Immature natural killer cell (primary cell): ENCODE results near the gene LFNG. TPM values are rescaled to one million over a fixed set of nuclear protein-coding genes. Genes with fewer than 3 reads are reported as not detected.

Experiments
- DNase-seq, 3 donors: peaks; one replicate each; pipeline ENCODE4 v3.0.0; 2022; ENCODE audit warnings: mixed read lengths in 1 of 3
- H3K27ac Mint-ChIP-seq, 6 donors: one replicate each; pipeline ENCODE4 v1.8.0; 2020; ENCODE audit warnings: mixed read lengths in 6 of 6, mild to moderate bottlenecking in 5 of 6, inconsistent platforms in 4 of 6, moderate library complexity in 3 of 6
- H3K27me3 Mint-ChIP-seq, 3 donors: one replicate each; pipeline ENCODE4 v1.8.0; 2020 to 2021; ENCODE audit warnings: low read depth in 3 of 3, mild to moderate bottlenecking in 3 of 3, mixed read lengths in 3 of 3, moderate library complexity in 3 of 3, inconsistent platforms in 1 of 3
- H3K36me3 Mint-ChIP-seq, 3 donors: one replicate each; pipeline ENCODE4 v1.8.0; 2020; ENCODE audit warnings: mixed read lengths in 3 of 3, inconsistent platforms in 2 of 3, mild to moderate bottlenecking in 2 of 3
- H3K4me1 Mint-ChIP-seq, 2 donors: one replicate each; pipeline ENCODE4 v1.8.0; 2020; ENCODE audit warnings: inconsistent platforms in 2 of 2, mild to moderate bottlenecking in 2 of 2, mixed read lengths in 2 of 2, moderate library complexity in 1 of 2
- H3K4me3 Mint-ChIP-seq, 5 donors: one replicate each; pipeline ENCODE4 v1.8.0; 2020; ENCODE audit warnings: mild to moderate bottlenecking in 5 of 5, mixed read lengths in 5 of 5, inconsistent platforms in 3 of 5, moderate library complexity in 3 of 5
- H3K9me3 Mint-ChIP-seq, 6 donors: one replicate each; pipeline ENCODE4 v1.8.0; 2020; ENCODE audit warnings: mild to moderate bottlenecking in 6 of 6, mixed read lengths in 6 of 6, inconsistent platforms in 4 of 6, moderate library complexity in 3 of 6
- polyA plus RNA-seq, 3 donors: library from polyadenylated mRNA; unstranded; fragments of 300-500 nt; fragmentation: Illumina TruSeq; gene quantifications; one replicate each; pipeline ENCODE4 v1.2.3, GENCODE V29; 2021

LFNG gene
- polyA plus RNA-seq, 3 donors from 2014 or later: 2.2 to 2.6 (median 2.3) TPM

DNA sequence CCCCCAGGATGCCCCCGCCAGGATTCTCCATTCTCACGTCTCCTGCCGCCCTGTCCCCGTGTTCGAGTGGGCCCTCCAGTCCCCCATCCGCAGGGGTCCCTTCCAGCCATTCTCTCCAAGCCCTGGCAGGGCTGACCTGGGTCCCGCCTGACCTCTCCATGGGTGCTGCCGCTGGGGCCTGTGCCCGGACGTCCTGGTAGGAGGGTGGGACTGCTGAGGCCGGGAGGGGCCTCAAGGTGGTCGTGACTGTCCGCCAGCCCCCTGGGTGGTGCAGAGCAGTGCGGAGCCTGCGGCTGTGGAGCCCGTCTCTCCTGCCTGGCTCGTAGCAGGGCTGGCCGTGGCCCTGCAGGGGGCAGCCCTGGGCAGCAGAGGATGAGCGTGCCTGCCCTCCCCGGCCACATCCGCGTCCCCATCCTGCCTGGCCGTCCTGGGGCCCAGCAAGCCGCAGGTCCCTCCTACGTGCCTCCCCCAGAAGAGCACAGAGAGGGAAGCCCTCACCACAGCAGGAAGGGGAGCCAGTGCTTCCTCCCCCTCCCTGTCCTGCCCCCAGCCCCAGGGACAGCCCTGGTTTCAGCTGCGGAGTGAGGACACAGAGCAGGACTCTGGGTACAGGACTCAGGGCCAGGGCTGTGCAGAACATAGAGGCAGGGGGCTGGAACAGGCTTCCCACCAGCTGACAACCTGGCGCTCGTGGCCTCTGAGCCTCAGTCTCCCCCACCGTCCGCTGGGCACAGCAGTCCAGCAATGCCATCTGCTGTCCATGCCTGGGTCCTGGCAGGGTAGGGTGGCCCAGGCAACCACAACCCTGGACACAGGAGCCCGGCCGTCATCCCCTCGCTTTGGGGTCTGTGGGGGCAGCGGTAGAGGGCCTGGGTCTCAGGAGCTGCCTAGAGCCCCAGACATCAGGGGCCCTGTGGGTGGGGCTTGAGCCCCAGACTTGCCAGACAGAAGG is 41.9 kb upstream of the LFNG start:
- H3K36me3 Mint-ChIP-seq: no peaks in the 10 kb centered on the region
- peak; percentile 78 to 81 (median 81) for DNase-seq
- peaks cover 0 to under 1% (median 0%) of the 10 kb centered on the region in 6 donors for H3K9me3 Mint-ChIP-seq
- no peak overlapping the region for H3K27ac Mint-ChIP-seq
- no peak overlapping the region for H3K4me3 Mint-ChIP-seq
- H3K27me3 Mint-ChIP-seq: peaks cover 1 to 9% (median 3%) of the 10 kb centered on the region in 3 donors
- peaks cover 0 to 11% of the 10 kb centered on the region in 2 donors for H3K4me1 Mint-ChIP-seq

DNA sequence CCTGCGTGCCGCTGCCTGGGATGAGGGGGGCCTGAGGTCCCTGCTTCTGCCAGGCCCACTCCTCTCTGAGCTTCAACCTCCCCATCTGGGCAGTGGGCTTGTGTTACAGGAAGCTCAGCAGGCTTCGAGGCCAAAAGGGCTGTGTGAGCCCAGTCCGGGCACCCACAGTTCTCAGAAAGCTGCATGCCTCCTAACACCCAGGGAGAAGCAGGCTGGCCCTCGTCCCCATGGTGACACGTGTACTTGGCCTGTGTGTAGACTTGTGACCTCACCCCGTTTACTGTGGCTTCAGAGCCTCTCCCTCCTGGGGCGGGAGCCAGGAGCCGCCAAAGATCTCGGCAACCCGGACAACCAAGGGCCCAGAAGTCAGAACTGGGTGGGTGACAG is 41.2 kb upstream of the LFNG start:
- DNase-seq: no peak
- Mint-ChIP-seq H3K4me1 (peaks cover 0 to 11% of the 10 kb centered on the region in 2 donors), H3K4me3 (no peak overlapping the region), H3K27me3 (peaks cover 1 to 9% (median 5%) of the 10 kb centered on the region in 3 donors), H3K9me3 (peaks cover 0 to 6% (median 0%) of the 10 kb centered on the region in 6 donors), H3K36me3 (no peaks in the 10 kb centered on the region), H3K27ac (no peak overlapping the region)

DNA sequence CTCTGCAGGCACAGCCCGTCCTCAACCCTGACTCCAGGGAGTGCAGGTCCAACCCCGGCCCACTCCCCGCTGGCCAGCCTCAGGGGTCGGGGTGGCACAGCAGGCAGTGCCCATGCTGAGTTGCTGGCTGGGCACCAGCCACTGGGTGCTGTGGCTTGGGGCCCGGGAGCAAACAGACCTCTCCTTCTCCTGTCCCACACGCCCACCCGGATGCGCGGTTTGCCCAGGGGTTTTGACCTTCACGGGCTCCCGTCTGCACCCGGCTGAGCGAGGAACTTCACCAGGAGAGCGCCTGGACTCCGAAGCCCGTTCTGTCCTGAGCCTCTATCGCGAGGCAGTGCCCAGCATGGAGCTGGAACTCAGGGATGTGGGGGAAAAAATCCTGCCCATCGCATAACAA is 40.8 kb upstream of the LFNG start:
- Mint-ChIP-seq H3K27me3 (peaks cover 1 to 6% (median 5%) of the 10 kb centered on the region in 3 donors), H3K9me3 (peaks cover 0 to 6% (median 0%) of the 10 kb centered on the region in 6 donors), H3K4me1 (peaks cover 0 to 11% of the 10 kb centered on the region in 2 donors), H3K27ac (no peak overlapping the region), H3K4me3 (no peak overlapping the region), H3K36me3 (no peaks in the 10 kb centered on the region)
- no peak for DNase-seq

DNA sequence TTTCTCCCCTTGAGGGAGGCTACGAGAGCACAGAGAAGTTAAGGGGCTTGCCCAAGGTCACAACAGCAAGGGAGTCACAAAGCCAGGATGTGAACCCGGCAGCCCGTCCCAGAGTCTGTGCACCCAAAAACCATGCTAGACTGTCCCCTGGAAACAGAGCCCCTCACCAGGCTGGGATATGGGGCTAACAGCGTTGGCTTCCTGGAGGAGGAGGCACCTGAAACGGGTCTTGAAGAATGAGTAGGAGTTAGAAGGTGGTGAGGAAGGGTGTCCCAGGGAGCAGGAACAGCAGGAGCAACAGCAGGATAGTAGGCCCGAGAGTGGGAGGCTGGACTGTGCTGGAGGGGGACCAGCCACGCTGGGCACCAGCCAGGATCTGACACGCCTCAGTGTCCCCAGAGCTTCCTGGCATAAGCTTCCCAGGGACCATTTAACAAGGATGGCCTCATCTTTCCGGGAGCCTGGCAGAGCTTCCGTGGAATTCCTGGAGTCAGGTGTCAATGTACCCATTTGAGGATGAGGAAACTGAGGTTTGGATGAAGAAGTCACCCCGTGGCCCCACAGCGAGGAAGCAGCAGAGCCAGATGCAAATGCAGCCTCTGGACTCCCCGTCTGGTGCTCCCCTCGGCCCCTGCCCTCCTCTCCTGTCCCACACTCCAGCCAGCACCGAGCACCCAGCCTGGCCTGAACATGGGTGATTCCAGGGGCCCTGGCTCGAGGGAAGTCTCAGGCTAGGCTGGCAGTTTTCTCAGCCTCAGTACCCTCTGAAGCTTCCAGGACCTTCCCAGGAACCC is 40.1 kb upstream of the LFNG start:
- peaks cover 0 to 6% (median 0%) of the 10 kb centered on the region in 6 donors for H3K9me3 Mint-ChIP-seq
- H3K27ac Mint-ChIP-seq: no peak overlapping the region
- H3K27me3 Mint-ChIP-seq: peaks cover 4 to 8% (median 6%) of the 10 kb centered on the region in 3 donors
- no peaks in the 10 kb centered on the region for H3K36me3 Mint-ChIP-seq
- no peak for DNase-seq
- peaks cover 0 to 11% of the 10 kb centered on the region in 2 donors for H3K4me1 Mint-ChIP-seq
- H3K4me3 Mint-ChIP-seq: no peak overlapping the region

DNA sequence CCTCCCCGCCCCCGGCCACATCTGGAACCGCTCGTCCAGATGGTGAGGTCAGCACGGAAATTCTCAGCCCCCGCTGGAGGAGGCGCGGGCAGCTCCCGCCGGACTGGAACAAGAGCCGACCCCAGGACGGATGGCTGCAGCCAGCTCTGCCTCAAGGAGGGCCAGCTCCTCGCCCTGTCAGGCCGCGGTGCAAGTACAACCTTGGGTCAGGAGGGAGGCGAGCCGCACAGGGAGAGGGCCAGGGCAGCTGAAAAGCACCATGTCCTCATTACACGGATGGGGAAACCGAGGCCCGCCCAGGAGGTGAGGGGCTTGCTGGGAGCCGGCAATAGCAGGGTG is 39.5 kb upstream of the LFNG start:
- Mint-ChIP-seq H3K4me1 (peaks cover 0 to 13% of the 10 kb centered on the region in 2 donors), H3K27me3 (peaks cover 6 to 11% (median 7%) of the 10 kb centered on the region in 3 donors), H3K4me3 (no peak overlapping the region), H3K9me3 (peaks cover 0 to 6% (median 0%) of the 10 kb centered on the region in 6 donors), H3K36me3 (no peaks in the 10 kb centered on the region), H3K27ac (no peak overlapping the region)
- DNase-seq: no peak

DNA sequence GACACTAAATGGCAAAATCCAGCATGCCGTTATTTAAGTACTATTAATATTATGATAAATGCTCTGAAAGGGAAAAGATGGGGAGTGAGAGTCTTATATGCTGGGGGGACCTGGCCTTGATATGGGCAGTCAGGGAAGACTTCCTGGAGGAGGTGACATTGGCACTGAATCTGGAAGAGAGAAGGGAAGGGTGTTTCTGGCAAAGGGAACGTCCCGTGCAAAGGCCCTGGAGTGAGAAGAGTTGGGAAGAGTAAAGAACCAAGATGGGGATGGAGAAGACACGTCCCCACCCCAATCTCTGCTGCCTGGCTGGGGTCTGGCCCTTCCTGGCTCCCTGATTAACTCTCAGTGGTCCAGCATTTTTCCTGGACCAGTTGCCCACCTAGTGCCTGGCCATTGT is 38.4 kb upstream of the LFNG start:
- peaks cover 0 to 13% of the 10 kb centered on the region in 2 donors for H3K4me1 Mint-ChIP-seq
- no peaks in the 10 kb centered on the region for H3K36me3 Mint-ChIP-seq
- peaks cover 8 to 12% (median 8%) of the 10 kb centered on the region in 3 donors for H3K27me3 Mint-ChIP-seq
- H3K9me3 Mint-ChIP-seq: peaks cover 0 to 6% (median 0%) of the 10 kb centered on the region in 6 donors
- H3K4me3 Mint-ChIP-seq: no peak overlapping the region
- no peak for DNase-seq
- no peak overlapping the region for H3K27ac Mint-ChIP-seq

DNA sequence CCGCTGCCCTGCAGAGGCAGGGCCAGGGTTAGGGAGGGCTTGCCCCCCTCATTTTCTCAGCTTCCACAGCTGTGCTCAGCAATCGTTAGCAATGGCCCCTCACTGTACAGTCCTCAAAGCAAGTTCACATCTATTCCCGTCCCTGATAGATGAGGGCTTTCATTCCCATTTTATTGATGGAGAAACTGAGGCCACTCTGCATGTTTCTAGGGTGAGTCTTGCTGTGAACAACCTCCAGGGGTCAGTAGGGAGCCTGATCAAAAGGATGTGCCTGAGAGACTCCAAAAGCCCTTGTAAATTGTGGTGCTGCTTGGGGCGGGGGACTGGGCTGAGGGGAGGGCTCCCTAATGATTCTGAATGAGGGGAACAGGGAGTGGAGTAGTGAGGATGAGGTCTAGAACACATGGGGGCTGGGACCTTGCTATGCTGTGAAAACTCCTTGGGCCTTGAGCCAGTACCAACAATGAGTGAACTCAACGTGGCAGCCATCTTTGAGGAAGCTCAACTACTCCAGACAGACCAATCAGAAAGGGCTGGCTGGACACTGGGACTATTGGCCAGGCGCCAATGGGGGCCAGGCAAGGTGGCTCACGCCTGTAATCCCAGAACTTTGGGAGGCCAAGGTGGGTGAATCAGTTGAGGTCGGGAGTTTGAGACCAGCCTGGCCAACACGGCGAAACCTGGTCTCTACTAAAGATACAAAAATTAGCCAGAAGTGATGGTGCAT is 36.7 kb upstream of the LFNG start:
- Mint-ChIP-seq H3K27me3 (peaks cover 7 to 12% (median 8%) of the 10 kb centered on the region in 3 donors), H3K36me3 (no peaks in the 10 kb centered on the region), H3K4me1 (peaks cover 0 to 7% of the 10 kb centered on the region in 2 donors), H3K4me3 (no peak overlapping the region), H3K27ac (no peak overlapping the region), H3K9me3 (peaks cover 0 to 6% (median 0%) of the 10 kb centered on the region in 6 donors)
- DNase-seq: no peak

DNA sequence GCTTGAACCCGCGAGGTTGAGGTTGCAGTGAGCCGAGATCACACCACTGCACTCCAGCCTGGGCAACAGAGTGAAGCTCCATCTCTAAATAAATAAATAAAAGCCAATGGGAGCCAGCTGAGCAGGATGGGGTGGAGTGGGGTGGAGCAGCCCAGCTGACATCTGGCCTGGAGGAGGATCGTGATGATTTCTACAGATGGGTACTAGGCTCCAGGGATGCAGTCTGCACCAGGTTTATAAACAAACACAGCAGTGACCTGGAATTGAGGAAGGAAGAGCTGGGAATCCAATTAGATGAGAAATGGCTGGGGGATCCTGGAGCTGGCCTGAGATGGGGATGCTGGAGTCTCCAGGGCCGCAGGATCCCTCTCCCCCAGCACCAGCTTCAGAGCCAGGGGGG is 36.1 kb upstream of the LFNG start:
- Mint-ChIP-seq H3K36me3 (no peaks in the 10 kb centered on the region), H3K4me1 (peaks cover 0 to 3% of the 10 kb centered on the region in 2 donors), H3K9me3 (peaks cover 0 to 6% (median 0%) of the 10 kb centered on the region in 6 donors), H3K27ac (no peak overlapping the region), H3K27me3 (peaks cover 7 to 12% (median 8%) of the 10 kb centered on the region in 3 donors), H3K4me3 (no peak overlapping the region)
- no peak for DNase-seq

DNA sequence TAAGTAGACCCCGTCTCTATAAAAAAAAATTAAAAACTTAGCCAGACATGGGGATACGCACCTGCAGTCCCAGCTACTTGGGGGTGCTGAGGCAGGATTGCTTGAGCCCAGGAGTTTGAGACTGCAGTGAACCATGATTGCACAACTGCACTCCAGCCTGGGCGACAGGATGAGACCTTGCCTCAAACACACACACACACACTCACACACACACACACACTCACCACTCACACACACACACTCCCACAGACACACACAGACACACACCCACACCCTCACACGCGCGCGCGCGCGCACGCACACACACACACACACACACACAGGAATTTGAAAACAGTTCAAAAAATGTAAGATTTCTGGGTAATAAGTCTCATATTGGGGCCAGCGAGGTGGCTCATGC is 34.7 kb upstream of the LFNG start:
- peaks cover 7 to 12% (median 8%) of the 10 kb centered on the region in 3 donors for H3K27me3 Mint-ChIP-seq
- H3K9me3 Mint-ChIP-seq: peaks cover 0 to 6% (median 0%) of the 10 kb centered on the region in 6 donors
- DNase-seq: no peak
- H3K27ac Mint-ChIP-seq: no peak overlapping the region
- H3K4me3 Mint-ChIP-seq: no peak overlapping the region
- H3K4me1 Mint-ChIP-seq: peaks cover 0 to 4% of the 10 kb centered on the region in 2 donors
- H3K36me3 Mint-ChIP-seq: no peaks in the 10 kb centered on the region

DNA sequence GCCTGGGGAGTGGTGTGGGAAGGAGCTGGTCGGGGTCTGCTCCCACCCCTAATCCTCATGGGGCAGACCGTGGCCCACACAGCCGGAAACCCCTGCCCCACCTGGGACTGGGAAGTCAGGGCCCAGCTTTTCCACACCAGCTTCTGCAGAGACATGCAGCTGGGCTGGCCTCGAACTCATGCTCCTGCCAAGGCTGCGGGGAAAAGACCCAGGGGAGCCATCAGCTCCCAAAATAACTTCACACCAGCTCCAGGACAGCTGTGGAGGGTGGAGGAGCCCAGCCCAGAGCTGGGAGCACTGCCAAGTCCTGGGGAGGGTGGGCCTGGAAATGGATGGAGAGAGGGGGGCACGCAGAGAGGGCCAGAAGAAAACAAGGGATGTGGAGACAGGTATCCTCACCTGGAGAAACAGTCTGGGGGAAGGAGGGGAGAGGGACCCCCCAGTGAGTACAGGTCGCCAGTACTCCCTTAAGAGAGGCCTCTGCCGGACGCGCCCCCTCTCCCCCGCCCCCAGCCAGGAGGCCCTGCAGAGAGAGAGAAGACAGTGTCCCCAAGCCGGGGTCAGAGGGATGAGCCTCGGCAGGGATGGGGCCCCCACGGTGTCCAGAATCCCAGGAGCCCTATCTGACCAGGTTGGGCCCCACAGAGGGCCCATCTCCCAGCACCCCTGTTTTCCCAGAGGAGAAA is 31.8 kb upstream of the LFNG start:
- H3K27me3 Mint-ChIP-seq: peaks cover 6 to 17% (median 6%) of the 10 kb centered on the region in 3 donors

DNA sequence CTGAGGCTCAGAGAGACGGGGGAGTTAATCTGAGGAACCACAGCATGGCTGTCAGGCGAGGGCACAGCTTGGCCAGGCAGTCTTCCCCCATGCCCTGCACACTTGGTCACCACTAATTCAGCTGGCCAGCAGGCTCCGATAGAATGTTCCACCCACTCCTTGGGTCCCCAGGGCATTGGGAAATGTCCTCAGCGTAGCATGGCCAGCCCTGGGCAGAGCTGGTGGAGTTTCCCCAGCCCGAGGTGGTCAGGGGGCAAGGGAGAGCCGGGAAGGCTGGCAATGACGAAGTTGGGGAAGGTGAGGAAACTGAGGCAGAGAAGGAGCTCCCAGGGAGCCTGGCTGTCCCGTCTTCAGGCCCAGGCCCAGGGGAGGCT is 31.3 kb upstream of the LFNG start:
- H3K4me1 Mint-ChIP-seq: peaks cover 0 to 4% of the 10 kb centered on the region in 2 donors
- no peaks in the 10 kb centered on the region for H3K9me3 Mint-ChIP-seq
- H3K27me3 Mint-ChIP-seq: peaks cover 6 to 15% (median 9%) of the 10 kb centered on the region in 3 donors
- H3K27ac Mint-ChIP-seq: no peak overlapping the region
- peaks cover 0 to 3% (median 0%) of the 10 kb centered on the region in 3 donors for H3K36me3 Mint-ChIP-seq
- no peak for DNase-seq
- H3K4me3 Mint-ChIP-seq: no peak overlapping the region

More for the DNA sequence above, 31.8 kb upstream of the LFNG start:
- no peak for DNase-seq
- peaks cover 0 to 4% of the 10 kb centered on the region in 2 donors for H3K4me1 Mint-ChIP-seq
- H3K4me3 Mint-ChIP-seq: no peak overlapping the region
- peaks cover 0 to 3% (median 0%) of the 10 kb centered on the region in 3 donors for H3K36me3 Mint-ChIP-seq
- H3K9me3 Mint-ChIP-seq: peaks cover 0 to 5% (median 0%) of the 10 kb centered on the region in 6 donors
- H3K27ac Mint-ChIP-seq: no peak overlapping the region

DNA sequence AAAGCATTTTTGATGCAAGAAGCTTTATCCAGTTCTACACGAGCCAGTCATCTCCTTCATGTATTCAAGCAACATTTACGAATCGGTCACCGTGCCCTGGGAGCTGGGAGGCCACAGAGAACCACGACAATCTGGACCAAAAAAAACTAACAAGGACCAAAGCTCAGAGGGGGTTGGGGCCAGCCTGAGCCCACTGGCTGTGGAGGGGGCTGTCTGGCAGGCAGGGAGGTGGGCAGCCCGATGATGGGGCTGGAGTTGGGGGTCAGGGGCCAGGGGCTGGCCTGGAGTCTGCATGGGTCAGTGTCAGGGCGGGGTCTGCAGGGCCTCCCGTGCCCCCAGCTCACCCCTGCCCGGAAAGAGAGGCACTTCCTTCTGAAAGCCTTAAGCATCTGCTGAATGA is 30.9 kb upstream of the LFNG start:
- H3K27me3 Mint-ChIP-seq: peaks cover 8 to 15% (median 10%) of the 10 kb centered on the region in 3 donors
- no peak overlapping the region for H3K27ac Mint-ChIP-seq
- H3K4me3 Mint-ChIP-seq: no peak overlapping the region
- H3K4me1 Mint-ChIP-seq: peaks cover 0 to 6% of the 10 kb centered on the region in 2 donors
- DNase-seq: no peak
- H3K9me3 Mint-ChIP-seq: no peaks in the 10 kb centered on the region
- H3K36me3 Mint-ChIP-seq: peaks cover 0 to 3% (median 0%) of the 10 kb centered on the region in 3 donors

DNA sequence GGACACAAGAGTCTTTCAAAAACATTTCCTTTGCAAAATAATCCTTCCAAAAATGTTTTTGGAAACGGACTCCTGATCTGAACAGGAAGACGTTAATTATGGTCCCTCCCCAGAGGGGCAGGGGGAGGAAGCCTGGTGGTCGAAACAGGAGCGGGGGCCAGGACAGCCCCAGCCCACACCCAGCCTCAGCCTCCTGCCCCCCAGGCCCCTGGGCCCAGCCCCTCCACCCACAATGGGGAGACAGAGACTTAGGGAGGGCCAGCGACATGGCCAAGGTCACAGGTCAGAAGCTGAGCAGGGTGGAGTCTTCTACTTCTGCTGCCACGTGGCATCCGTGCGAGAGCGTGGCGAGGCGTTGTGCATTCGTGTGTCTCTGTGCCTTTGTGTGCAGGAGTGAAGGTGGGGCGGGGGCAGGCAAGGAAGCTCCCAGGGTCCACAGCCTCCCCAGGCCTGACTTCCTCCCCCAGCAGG is 29.4 kb upstream of the LFNG start:
- Mint-ChIP-seq H3K36me3 (peaks cover 0 to 3% (median 0%) of the 10 kb centered on the region in 3 donors), H3K9me3 (no peaks in the 10 kb centered on the region), H3K27ac (no peak overlapping the region), H3K4me1 (peaks cover 0 to 4% of the 10 kb centered on the region in 2 donors), H3K27me3 (peaks cover 2 to 8% (median 8%) of the 10 kb centered on the region in 3 donors), H3K4me3 (no peak overlapping the region)
- no peak for DNase-seq
